ENCODE measurements around the gene RHBDD3.
"Not testable (repeated sequence)": the region's sequence is repeated elsewhere in the genome, so short reads cannot be mapped to it uniquely, and the experiment has no call there.

Gene RHBDD3

DNA sequence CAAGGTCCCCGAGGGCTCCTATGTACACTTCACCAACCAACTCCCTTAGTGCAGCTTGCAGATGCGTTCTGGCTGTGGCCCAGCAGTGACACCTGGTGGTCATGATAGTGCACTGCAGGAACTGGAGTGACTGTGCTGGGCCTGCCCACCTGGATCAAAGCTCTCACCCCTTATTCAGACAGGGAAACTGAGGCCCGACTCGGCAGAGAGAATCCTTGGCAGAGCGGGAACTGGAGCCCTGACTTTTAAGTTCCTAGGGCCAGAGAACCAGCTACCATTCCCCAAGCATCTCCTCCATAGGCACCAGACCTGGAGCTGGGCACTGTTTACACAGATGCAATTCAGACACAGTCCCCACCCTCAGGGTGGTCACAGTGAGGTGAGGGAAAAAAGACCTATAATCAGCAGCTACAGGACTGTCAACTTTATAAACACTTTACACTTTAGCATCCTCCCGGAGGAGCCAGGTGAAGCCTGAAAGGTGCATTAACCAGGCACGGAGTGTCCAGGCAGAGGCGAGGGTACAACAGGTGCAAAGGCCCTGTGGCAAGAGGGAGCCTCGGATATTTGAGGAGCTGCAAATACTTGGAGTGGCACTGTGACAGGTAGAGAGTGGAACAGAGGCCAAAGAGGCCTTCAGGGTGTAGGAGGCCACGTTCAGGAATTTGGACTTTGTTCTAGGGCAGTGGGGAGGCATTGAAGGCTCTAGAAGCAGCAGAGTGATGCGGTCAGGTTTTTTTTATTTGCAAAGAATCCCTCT lies 22.0 kb downstream of the RHBDD3 start:
- DNase-seq = peak; percentile 57

DNA sequence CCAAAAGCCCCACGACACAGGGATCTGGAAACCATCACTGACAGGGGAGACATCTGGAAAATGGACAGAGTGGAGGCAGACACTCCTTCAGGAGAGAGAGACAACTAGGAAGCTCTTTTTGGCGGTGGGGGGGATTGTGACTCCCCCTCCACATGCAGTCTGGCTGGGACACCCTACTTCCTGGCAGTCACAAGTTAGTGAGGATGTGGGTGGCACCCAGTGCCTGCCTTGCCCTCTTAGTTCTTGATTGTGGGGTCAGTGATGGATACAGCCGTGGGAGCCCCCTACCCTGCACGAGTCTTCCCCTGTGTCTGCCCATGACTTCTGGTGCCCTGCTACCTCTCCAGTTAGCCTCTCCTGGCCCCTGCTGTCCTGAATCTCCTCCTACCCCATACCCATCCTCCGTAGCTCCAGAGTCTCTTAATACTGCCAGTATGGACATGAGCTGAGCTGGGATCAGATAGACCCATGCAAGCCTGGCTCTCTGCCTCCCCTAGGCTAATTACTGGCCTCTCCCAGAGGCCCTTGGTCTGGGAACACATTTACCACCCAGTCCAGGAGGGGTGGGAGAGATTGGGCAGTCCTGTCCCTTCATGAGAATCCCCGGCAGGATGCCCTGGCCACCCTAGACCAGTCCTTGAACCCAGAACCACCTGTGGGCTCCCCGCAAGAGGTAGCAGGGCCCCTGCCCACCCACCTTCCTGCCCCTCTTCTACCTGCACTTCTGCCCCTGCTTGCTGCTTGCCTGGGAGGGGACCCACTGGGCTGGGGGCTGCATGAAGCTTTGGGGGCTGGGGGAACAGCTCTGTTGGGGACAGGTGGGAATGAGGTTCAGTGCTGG lies 22.8 kb downstream of the RHBDD3 start:
- no peak for DNase-seq

- DNase-seq = no peak
Measured at GRCh38 chr22:29243874-29244446, 23.8 kb downstream of the RHBDD3 start.

- DNase-seq = not testable (repeated sequence)
Measured at GRCh38 chr22:29240481-29240880, 27.3 kb downstream of the RHBDD3 start.

- DNase-seq = no peak
Measured at GRCh38 chr22:29233277-29233877, 34.4 kb downstream of the RHBDD3 start.

- no peak for DNase-seq
Measured at GRCh38 chr22:29231971-29232959, 35.5 kb downstream of the RHBDD3 start.

DNA sequence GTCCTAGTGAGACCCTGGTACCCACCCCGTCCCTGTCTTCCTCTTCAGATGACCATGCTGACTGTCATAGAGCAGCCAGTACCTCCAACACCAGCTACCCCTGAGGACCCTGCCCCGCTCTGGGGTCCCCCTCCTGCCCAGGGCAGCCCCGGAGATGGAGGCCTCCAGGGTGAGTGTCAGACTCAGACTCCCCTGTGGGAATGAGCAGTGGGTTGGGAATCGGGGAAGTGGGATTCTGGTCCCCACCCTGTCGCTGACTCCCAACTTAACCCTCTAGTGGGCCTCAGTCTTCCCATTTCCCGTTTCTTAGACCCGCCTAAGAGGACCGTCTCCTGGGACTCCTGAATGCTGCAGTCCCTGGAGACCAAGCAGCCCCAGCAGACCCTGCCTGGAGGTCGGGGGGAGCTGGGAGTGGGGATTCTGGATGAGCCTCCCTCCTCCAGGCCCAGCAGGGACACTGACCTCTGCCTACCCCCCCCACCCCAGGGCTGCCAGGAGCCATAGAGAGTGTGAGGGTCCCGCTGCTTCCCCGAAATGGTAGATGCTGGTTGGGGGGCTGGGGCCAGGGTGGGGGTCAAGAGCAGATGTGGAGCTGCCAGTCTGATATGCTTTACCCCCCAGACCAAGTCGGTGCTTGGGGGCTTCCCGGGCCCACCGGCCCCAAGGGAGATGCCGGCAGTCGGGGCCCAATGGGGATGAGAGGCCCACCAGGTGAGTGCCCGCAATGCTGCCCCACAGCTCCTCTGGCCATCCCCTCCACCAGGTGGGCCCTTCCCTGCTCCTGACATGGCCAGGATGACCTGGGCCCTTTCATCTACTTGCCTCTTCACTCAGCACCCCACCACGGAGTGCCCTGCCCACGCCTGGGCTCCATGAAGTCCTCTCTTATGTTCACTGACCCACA lies 36.6 kb downstream of the RHBDD3 start:
- no peak for DNase-seq

DNA sequence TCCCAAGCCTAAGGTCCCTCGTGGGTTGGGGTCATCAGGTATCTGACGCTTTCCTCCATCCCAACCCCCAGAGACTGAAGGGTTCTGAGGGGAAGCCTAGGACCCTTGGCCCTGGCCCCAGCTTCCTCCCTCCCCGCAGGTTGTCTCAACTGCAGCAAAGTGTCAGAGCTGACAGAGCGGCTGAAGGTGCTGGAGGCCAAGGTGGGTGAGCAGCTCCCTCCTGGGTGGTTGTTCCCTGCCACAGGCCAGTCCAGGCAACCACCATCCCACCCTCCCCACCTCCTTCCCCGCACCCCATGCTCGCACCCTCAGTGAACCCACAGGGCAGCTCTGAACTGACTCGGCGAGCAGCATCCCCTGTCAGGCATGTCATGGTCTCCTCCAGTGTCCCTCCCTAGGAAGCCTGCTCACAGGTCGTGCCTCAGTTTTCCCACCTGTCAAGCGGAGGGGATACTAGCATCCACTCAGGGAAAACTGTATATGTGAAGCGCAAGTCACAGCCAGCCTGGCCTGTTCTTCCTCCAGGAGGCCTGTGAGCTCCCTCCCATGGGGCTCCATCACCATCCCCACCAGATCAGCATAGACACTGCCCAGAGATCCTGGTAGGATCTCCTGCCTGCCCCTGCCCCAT lies 41.3 kb downstream of the RHBDD3 start:
- no peak for DNase-seq

DNA sequence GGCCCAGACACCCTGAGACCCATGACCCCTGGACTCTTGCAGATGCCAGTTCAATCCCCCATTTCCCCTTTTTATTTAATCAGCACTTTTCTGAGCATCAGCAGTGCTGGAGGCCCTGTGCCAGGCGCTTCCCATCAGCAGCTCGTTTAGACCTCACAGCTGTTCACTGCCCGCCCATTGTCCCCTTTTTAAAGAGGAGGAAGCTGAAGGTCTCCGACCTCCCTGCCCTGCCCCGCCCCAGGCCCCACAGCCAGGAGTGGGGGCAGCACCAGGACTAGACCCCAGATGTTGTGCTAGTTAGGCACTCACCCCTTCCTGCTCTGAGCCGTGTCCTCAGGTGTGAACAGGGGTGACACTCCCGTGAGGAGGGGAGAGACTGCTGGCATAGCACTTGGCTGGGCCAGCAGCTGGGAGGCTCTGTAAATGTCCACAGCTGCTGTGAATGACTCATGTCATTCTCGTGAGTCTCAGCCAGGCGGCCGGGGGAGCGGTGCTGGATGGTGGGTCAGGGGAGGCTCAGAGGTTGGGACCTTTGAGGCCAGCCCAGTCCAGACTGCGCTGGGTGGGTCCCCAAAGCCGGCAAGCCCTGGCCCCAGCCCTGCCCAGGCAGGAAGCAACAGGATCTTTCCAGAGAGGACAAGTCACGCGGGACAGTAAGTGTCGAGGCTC lies 42.2 kb downstream of the RHBDD3 start:
- no peak for DNase-seq

- no peak for DNase-seq
Measured at GRCh38 chr22:29224859-29225410, 42.8 kb downstream of the RHBDD3 start.

DNA sequence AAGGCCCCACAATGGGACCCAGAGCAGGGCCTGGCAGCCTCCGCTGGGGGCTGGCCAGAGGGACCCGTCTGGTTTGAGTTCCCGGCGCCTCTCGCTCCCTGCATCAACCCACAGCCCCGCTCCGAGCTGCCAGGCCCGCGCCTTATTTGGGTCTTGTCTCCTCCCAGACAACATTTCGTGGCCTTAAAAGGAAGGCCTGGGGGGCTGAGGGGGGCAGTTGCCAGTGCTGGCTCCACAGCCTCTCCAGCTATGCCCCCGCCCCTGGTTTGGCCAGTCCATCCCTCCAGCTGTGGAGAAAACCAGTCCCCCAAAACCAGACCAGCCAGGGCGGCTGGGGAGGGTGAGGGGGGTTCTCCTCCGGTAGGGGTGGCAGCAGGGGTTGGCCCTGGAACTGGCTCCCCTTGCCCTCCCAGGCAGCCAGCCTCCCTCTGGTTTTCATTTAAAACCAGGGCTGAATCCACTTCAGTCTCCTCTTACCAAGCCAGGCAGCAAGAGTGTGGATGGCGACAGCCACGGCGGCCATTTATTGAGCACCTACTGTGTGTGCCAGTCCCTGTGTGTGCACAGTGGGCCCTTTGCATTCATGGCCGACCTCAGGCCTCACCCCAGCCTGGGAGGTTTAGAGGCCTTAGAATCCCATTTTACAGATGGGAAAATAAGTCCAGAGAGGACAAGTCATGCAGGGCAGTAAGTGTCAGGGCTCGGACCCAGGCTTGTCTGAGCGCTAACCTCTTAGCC lies 43.5 kb downstream of the RHBDD3 start:
- no peak for DNase-seq

DNA sequence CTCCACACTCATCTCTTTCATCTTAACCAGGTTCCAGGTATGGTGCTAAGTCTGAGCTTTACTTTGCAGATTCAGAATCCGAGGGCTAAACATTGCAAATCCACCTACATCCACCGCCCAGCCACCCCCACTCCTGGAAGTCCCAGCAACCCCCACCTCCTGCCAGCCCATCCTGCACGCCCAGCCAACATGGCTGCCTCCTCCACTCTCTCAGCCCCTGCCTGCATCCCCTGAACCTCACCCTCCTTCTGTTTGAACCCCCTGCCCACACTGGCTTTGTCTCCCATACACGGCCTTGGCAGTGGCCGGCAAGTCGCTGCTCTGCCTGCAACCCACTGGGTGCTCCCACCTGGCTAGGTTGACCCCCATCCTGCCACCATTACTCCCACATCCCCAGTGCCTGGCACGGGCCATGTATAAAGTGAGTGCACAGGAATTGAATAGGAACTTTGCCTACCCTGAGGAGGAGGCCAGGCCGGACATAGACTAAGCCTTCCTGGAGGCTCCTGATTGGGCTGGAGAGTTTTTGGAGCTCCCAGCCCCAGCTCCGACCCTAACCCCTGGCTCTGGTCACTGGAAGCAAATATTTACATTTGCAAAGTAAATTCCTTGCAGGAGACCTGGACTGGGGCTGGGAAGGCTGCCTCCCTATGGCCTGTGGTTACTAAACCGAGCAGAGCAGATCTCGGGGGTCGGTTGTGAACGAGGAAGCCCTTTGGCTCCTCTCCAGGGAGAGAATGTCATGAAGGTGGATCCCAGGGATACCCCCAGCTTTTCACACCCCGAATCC lies 47.7 kb downstream of the RHBDD3 start:
- DNase-seq = no peak

DNA sequence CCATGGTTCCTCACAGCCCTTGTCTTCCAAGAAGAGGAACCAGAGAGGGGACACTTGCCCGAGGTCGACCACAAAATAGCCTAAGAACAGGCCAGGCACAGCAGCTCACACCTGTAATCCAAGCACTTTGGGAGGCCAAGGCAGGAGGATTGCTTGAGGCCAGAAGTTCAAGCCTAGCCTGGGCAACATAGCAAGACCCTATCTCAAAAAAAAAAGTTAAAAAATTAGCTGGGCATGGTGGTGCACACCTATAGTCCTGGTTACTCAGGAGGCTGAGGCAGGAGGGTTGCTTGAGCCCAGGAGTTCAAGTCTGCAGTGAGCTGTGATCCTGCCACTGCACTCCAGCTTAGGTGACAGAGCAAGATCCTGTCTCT lies 48.4 kb downstream of the RHBDD3 start:
- not testable (repeated sequence) for DNase-seq

DNA sequence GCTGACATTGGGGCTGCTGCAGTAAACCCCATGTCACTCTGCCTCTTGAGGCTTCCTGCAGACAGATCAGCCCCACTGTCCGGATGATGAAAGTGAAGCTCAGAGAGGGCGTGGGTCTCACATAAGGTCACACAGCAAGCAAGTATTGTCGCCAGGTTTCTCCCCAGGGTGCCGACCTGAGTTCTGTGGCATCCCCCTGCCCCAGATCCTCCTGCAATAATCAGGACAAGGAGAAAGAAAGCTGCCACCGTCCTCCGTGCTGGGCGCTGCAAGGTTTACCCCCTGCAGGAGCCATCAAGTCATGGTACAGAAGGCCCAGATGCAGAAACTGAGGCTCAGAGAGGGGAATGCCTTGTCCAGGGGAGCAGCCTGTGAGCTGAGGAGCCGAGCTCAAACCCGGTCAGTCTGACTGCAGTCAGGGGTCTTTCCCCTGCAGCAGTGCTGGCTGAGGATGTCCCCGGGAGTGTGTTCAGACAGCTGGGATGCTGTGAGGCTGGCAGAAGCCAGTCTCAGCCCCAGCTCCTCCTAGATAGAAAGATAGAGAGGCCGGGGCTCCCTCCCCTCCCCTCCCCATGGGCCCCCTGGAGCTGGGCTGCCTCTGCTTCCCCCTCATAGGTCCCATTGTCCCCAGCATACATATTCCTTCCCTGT lies 48.9 kb downstream of the RHBDD3 start:
- DNase-seq = no peak

- no peak for DNase-seq
Measured at GRCh38 chr22:29217827-29218757, 49.7 kb downstream of the RHBDD3 start.

All from inflammatory macrophage treated with lipopolysaccharide for 4 hours (primary cell).